ENCODE measurements around the gene APOA5. TPM values are rescaled to one million over a fixed set of nuclear protein-coding genes. Genes with fewer than 3 reads are reported as not detected.

Gene APOA5
- total RNA-seq, 2 donors from 2014 or later, result not detected

- no peak overlapping the region for H3K27ac ChIP-seq
- H3K4me1 ChIP-seq (ENCODE audit: control insufficient read depth in 1 of 2, low read depth in 2 of 2), result no peaks in the 10 kb centered on the region
- H3K4me3 ChIP-seq, result no peak overlapping the region
- ATAC-seq (ENCODE audit: insufficient number of reproducible peaks, low FRiP score, low read depth) (no peak), DNase-seq (ENCODE audit: low spot score) (no peak)
- no peaks in the 10 kb centered on the region for H3K36me3 ChIP-seq
- H3K9me3 ChIP-seq, result no peaks in the 10 kb centered on the region
- no peaks in the 10 kb centered on the region for H3K27me3 ChIP-seq (replicated peaks; ENCODE audit: insufficient read depth)
- TF ChIP-seq CTCF (IDR thresholded peaks at IDR 0.05), result no peak
Measured at GRCh38 chr11:116822575-116822974, 30.9 kb upstream of the APOA5 start.

- DNase-seq (ENCODE audit: low spot score), result no peak
- ATAC-seq (ENCODE audit: insufficient number of reproducible peaks, low FRiP score, low read depth), result no peak
- Histone ChIP-seq H3K36me3 (no peaks in the 10 kb centered on the region), H3K27me3 (replicated peaks; ENCODE audit: insufficient read depth) (no peaks in the 10 kb centered on the region), H3K4me1 (ENCODE audit: control insufficient read depth in 1 of 2, low read depth in 2 of 2) (no peaks in the 10 kb centered on the region), H3K4me3 (no peak overlapping the region), H3K9me3 (no peaks in the 10 kb centered on the region), H3K27ac (no peak overlapping the region)
- TF ChIP-seq CTCF (IDR thresholded peaks at IDR 0.05), result no peak
Measured at GRCh38 chr11:116821050-116821918, 29.6 kb upstream of the APOA5 start.

GRCh38 chr11:116819049-116819448, 27.4 kb upstream of the APOA5 start:
- Histone ChIP-seq H3K27ac (no peak overlapping the region), H3K27me3 (replicated peaks; ENCODE audit: insufficient read depth) (no peaks in the 10 kb centered on the region), H3K9me3 (no peaks in the 10 kb centered on the region), H3K4me1 (ENCODE audit: control insufficient read depth in 1 of 2, low read depth in 2 of 2) (no peaks in the 10 kb centered on the region), H3K4me3 (no peak overlapping the region), H3K36me3 (no peaks in the 10 kb centered on the region)
- ATAC-seq (ENCODE audit: insufficient number of reproducible peaks, low FRiP score, low read depth) (no peak), DNase-seq (ENCODE audit: low spot score) (no peak)
- TF ChIP-seq CTCF (IDR thresholded peaks at IDR 0.05), result no peak

- ATAC-seq (ENCODE audit: insufficient number of reproducible peaks, low FRiP score, low read depth), result no peak
- no peak overlapping the region for H3K4me3 ChIP-seq
Measured at GRCh38 chr11:116814502-116814901, 22.8 kb upstream of the APOA5 start.

More at GRCh38 chr11:116814502-116814901, 22.8 kb upstream of the APOA5 start:
- Histone ChIP-seq H3K36me3 (no peaks in the 10 kb centered on the region), H3K27ac (no peak overlapping the region), H3K4me1 (ENCODE audit: control insufficient read depth in 1 of 2, low read depth in 2 of 2) (no peaks in the 10 kb centered on the region), H3K9me3 (no peaks in the 10 kb centered on the region), H3K27me3 (replicated peaks; ENCODE audit: insufficient read depth) (no peaks in the 10 kb centered on the region)
- TF ChIP-seq CTCF (IDR thresholded peaks at IDR 0.05), result no peak
- no peak for DNase-seq (ENCODE audit: low spot score)

Data from thoracic aorta (tissue), 2 donors.